DND-41 (cell line): ENCODE measurements around the gene SKAP1.

Experiments used
- ATAC-seq: fragments of 200-7000 bp; cut with Tn5 transposase; 3 replicates; pipeline ENCODE4 v1.9.1; 2021; ENCODE audit warnings: low read depth; ENCODE audit not compliant: insufficient read depth
- DNase-seq: peaks from one replicate; pipeline ENCODE4 v3.0.0-alpha.2; 2020
- H2AFZ ChIP-seq: 2 replicates; pipeline ENCODE4 v1.6.0; 2012; ENCODE audit warnings: low read depth, low read length
- H3K27ac ChIP-seq: 2 replicates; pipeline ENCODE4 v1.5.1; 2012; ENCODE audit warnings: low read length, inconsistent platforms
- H3K27me3 ChIP-seq: fragments of 200-600 bp; sonication (generic); 2 replicates; pipeline ENCODE4 v1.6.0; 2012; ENCODE audit warnings: low read length, mild to moderate bottlenecking, inconsistent platforms; ENCODE audit not compliant: insufficient read depth, poor library complexity
- H3K36me3 ChIP-seq: 2 replicates; pipeline ENCODE4 v1.5.1; 2012; ENCODE audit warnings: low read length, inconsistent platforms; ENCODE audit not compliant: insufficient read depth
- H3K4me1 ChIP-seq: 2 replicates; pipeline ENCODE4 v1.5.1; 2012; ENCODE audit warnings: mild to moderate bottlenecking, low read length; ENCODE audit not compliant: insufficient read depth
- H3K4me2 ChIP-seq: 2 replicates; pipeline ENCODE4 v1.6.0; 2012; ENCODE audit warnings: mild to moderate bottlenecking, moderate library complexity, low read length, inconsistent platforms; ENCODE audit not compliant: insufficient read depth
- H3K4me3 ChIP-seq, 2 experiments: fragments of 200-600 bp in 1 of 2; shearing (Covaris generic) in 1 of 2; 2 replicates each; pipeline ENCODE4 v1.5.1; 2012 to 2016; ENCODE audit warnings: inconsistent platforms in 2 of 2, low read length in 2 of 2, mild to moderate bottlenecking in 2 of 2, low read depth in 1 of 2, moderate library complexity in 1 of 2
- H3K79me2 ChIP-seq: 2 replicates; pipeline ENCODE4 v1.6.0; 2012; ENCODE audit warnings: low read length, inconsistent platforms; ENCODE audit not compliant: insufficient read depth
- H3K9ac ChIP-seq: 2 replicates; pipeline ENCODE4 v1.6.0; 2012; ENCODE audit warnings: low read depth, mild to moderate bottlenecking, inconsistent platforms, low read length, moderate library complexity
- H3K9me3 ChIP-seq: 2 replicates; pipeline ENCODE4 v1.5.1; 2012; ENCODE audit warnings: low read length, moderate library complexity, mild to moderate bottlenecking, inconsistent platforms; ENCODE audit not compliant: insufficient read depth, severe bottlenecking
- H4K20me1 ChIP-seq: 2 replicates; pipeline ENCODE4 v1.6.0; 2012; ENCODE audit warnings: low read length; ENCODE audit not compliant: insufficient read depth
- CTCF ChIP-seq: IDR thresholded peaks from 2 replicates; pipeline ENCODE4 v1.5.1; 2012; ENCODE audit warnings: borderline replicate concordance, low read length, moderate library complexity, mild to moderate bottlenecking; ENCODE audit not compliant: poor library complexity, severe bottlenecking; ENCODE audit errors: extremely low read depth
- EZH2 ChIP-seq: IDR thresholded peaks from 3 replicates; pipeline ENCODE4 v1.6.1; 2012; ENCODE audit warnings: borderline replicate concordance, low read depth, mild to moderate bottlenecking, moderate library complexity, low read length, inconsistent platforms; ENCODE audit not compliant: severe bottlenecking

The SKAP1 gene

GRCh38 chr17:48477221-48477620 is 47.2 kb upstream of the SKAP1 start:
- Histone ChIP-seq H4K20me1 (no peaks in the 10 kb centered on the region), H3K36me3 (no peaks in the 10 kb centered on the region), H3K4me2 (no peak overlapping the region), H3K4me1 (no peaks in the 10 kb centered on the region), H3K79me2 (no peaks in the 10 kb centered on the region), H3K27ac (no peak overlapping the region), H3K9me3 (no peaks in the 10 kb centered on the region), H2AFZ (no peak overlapping the region), H3K4me3 (no peak overlapping the region), H3K9ac (no peak overlapping the region), H3K27me3 (peaks cover 30% of the 10 kb centered on the region)
- TF ChIP-seq EZH2 (no peak), CTCF (no peak)
- DNase-seq = no peak
- ATAC-seq = no peak

- no peak overlapping the region for H3K4me2 ChIP-seq
- no peaks in the 10 kb centered on the region for H3K36me3 ChIP-seq
- DNase-seq (no peak), ATAC-seq (no peak)
- no peaks in the 10 kb centered on the region for H3K79me2 ChIP-seq
- H3K4me3 ChIP-seq = no peak overlapping the region
- H3K9ac ChIP-seq = no peak overlapping the region
- peaks cover 30% of the 10 kb centered on the region for H3K27me3 ChIP-seq
- no peaks in the 10 kb centered on the region for H3K9me3 ChIP-seq
- no peak overlapping the region for H2AFZ ChIP-seq
- H3K4me1 ChIP-seq = no peaks in the 10 kb centered on the region
- TF ChIP-seq CTCF (no peak), EZH2 (no peak)
- peaks cover 6% of the 10 kb centered on the region; the same call in 1 of the 2 replicates for H4K20me1 ChIP-seq
- H3K27ac ChIP-seq = no peak overlapping the region
These were observed 42.6 kb upstream of the SKAP1 start for GRCh38 chr17:48472411-48473281.

GRCh38 chr17:48471817-48472410 is 41.9 kb upstream of the SKAP1 start:
- Histone ChIP-seq H3K79me2 (no peaks in the 10 kb centered on the region), H3K4me3 (no peak overlapping the region), H3K27me3 (peaks cover 24% of the 10 kb centered on the region), H3K9ac (no peak overlapping the region), H3K4me1 (no peaks in the 10 kb centered on the region), H4K20me1 (peaks cover 6% of the 10 kb centered on the region; the same call in 1 of the 2 replicates), H2AFZ (no peak overlapping the region), H3K9me3 (no peaks in the 10 kb centered on the region), H3K4me2 (no peak overlapping the region), H3K36me3 (no peaks in the 10 kb centered on the region), H3K27ac (no peak overlapping the region)
- DNase-seq = no peak
- ATAC-seq = no peak
- TF ChIP-seq EZH2 (no peak), CTCF (no peak)
